Spleen (tissue), 11 donors: Measurements from ENCODE around the gene ABTB2. TPM values are rescaled to one million over a fixed set of nuclear protein-coding genes. Genes with fewer than 3 reads are reported as not detected.

Source experiments
- DNase-seq: peaks from one replicate; pipeline ENCODE4 v3.0.0-alpha.2; 2020
- H3K27ac ChIP-seq, 8 donors: fragments of 200-600 bp; sonication (generic) in 7 of 8; 1 replicate in 4 of 8; 2 replicates in 4 of 8; pipeline versions ENCODE4 v1.5.0 to v1.8.0; 2016 to 2021; ENCODE audit warnings: inconsistent platforms in 4 of 8, mild to moderate bottlenecking in 4 of 8, moderate library complexity in 1 of 8
- H3K27me3 ChIP-seq, 7 donors: fragments of 200-600 bp; sonication (generic) in 6 of 7; replicated peaks in 1 of 7; 1 replicate in 4 of 7; 2 replicates in 3 of 7; pipeline versions ENCODE4 v1.5.0 to v1.8.0; 2016 to 2021; ENCODE audit warnings: inconsistent platforms in 3 of 7, mild to moderate bottlenecking in 1 of 7
- H3K36me3 ChIP-seq, 6 donors: fragments of 200-600 bp; sonication (generic) in 5 of 6; 1 replicate in 4 of 6; 2 replicates in 2 of 6; pipeline versions ENCODE4 v1.5.0 to v1.8.0; 2016 to 2021; ENCODE audit warnings: inconsistent platforms in 2 of 6
- H3K4me1 ChIP-seq, 6 donors: fragments of 200-600 bp; sonication (generic) in 5 of 6; 1 replicate in 3 of 6; 2 replicates in 3 of 6; pipeline versions ENCODE4 v1.5.0 to v1.8.0; 2016 to 2021; ENCODE audit warnings: inconsistent platforms in 3 of 6
- H3K4me3 ChIP-seq, 8 donors: fragments of 200-600 bp; sonication (generic) in 7 of 8; 1 replicate in 4 of 8; 2 replicates in 4 of 8; pipeline versions ENCODE4 v1.5.0 to v1.8.0; 2016 to 2021; ENCODE audit warnings: inconsistent platforms in 4 of 8, mild to moderate bottlenecking in 4 of 8, moderate library complexity in 2 of 8
- H3K9me3 ChIP-seq, 8 donors: fragments of 200-600 bp; sonication (generic) in 7 of 8; 1 replicate in 4 of 8; 2 replicates in 4 of 8; pipeline versions ENCODE4 v1.5.0 to v1.8.0; 2016 to 2021; ENCODE audit warnings: inconsistent platforms in 4 of 8
- CTCF ChIP-seq, 11 experiments: fragments of 200-600 bp in 7 of 11; fragments of 450-650 bp in 4 of 11; sonication (generic) in 4 of 11; IDR thresholded peaks in 8 of 11; conservative IDR thresholded peaks in 3 of 11; 1 replicate in 7 of 11; 2 replicates in 4 of 11; pipeline versions ENCODE4 v1.4.0 to v1.8.0; 2016 to 2021; ENCODE audit warnings: antibody characterized with exemption in 11 of 11, inconsistent platforms in 4 of 11, mild to moderate bottlenecking in 1 of 11
- POLR2A ChIP-seq, 3 donors: fragments of 450-650 bp; IDR thresholded peaks; one replicate each; pipeline ENCODE4 v1.5.1; 2017; ENCODE audit warnings: antibody characterized with exemption in 3 of 3, mild to moderate bottlenecking in 1 of 3
- POLR2AphosphoS5 ChIP-seq, 3 donors: sonication (generic); formaldehyde crosslinking; IDR thresholded peaks; one replicate each; pipeline ENCODE4 v1.5.1; 2017; ENCODE audit warnings: antibody characterized with exemption in 3 of 3
- WGBS, 5 donors: extraction: QIAGEN DNeasy Blood & Tissue Kit in 3 of 5; methylation state at CpG; one replicate each; pipeline versions ENCODE4 v1.1.5 to v1.1.7; 2013 to 2018; 5-methylcytosine and 5-hydroxymethylcytosine counted together
- intact Hi-C: fragments of 100-400 bp; cut with DNase I; formaldehyde crosslinking; loops from one replicate; pipeline ENCODE4 v1.15.0; 2023; ENCODE audit warnings: low total_unique reads
- polyA plus RNA-seq, 3 donors: library from polyadenylated mRNA; stranded (reverse); fragments of 200-250 nt; gene quantifications; one replicate each; pipeline ENCODE4 v1.2.1, GENCODE V29; 2013
- total RNA-seq, 7 donors: library from RNA; depleted of rRNA in 3 of 7; stranded (reverse); fragments of >200 nt in 3 of 7; fragmentation: NEBNext Ultra II Directional in 4 of 7; extraction: Animal tissue kit (Norgen Biotek cat#: 25700) in 4 of 7; gene quantifications; one replicate each; pipeline versions ENCODE4 v1.1.0 to v1.2.1, GENCODE V29; 2016 to 2021
- donor health status: healthy with polysubstance abuse.
- donor health status: DM: no; HTN: no; CAD: no; lungs with moderate emphysema.
- donor health status: DM: no; HTN: no; CAD: no.
- donor health status: Bipolar disorder and iron deficiency.
- donor health status: healthy.
- donor health status: DM: no; HTN: no; CAD: no.
- donor health status: DM: yes; HTN: yes; CAD: no.

The ABTB2 gene
- total and polyA plus RNA-seq, 10 donors, result 0.41 to 2.9 (median 1.7) TPM

GRCh38 chr11:34263441-34264091 lies 94.2 kb downstream of the ABTB2 start:
- H3K36me3 ChIP-seq, result no peaks in the 10 kb centered on the region
- peaks cover 0 to 18% (median 1%) of the 10 kb centered on the region in 6 donors for H3K4me1 ChIP-seq
- H3K27ac ChIP-seq, result no peak overlapping the region
- H3K27me3 ChIP-seq, result peaks cover 0 to 4% (median 0%) of the 10 kb centered on the region in 7 donors
- no peaks in the 10 kb centered on the region for H3K9me3 ChIP-seq
- TF ChIP-seq CTCF (IDR thresholded peaks at IDR 0.05 in 8 of 11, conservative IDR thresholded peaks at IDR 0.05 in 3 of 11) (no peak), POLR2AphosphoS5 (IDR thresholded peaks at IDR 0.05) (no peak), POLR2A (IDR thresholded peaks at IDR 0.05) (no peak)
- no peak overlapping the region for H3K4me3 ChIP-seq
- no peak for DNase-seq
- intact Hi-C loops, result no loop called here
- WGBS, 5 donors, result 86 to 93% (median 89%) methylated on average over 7 of the region's 7 CpGs

- intact Hi-C loops, result no loop called here
- no peak for TF ChIP-seq CTCF (IDR thresholded peaks at IDR 0.05 in 8 of 11, conservative IDR thresholded peaks at IDR 0.05 in 3 of 11)
- TF ChIP-seq POLR2AphosphoS5 (IDR thresholded peaks at IDR 0.05), result no peak
- TF ChIP-seq POLR2A (IDR thresholded peaks at IDR 0.05), result no peak
- H3K4me3 ChIP-seq, result no peak overlapping the region
- H3K27me3 ChIP-seq, result peaks cover 0 to 4% (median 0%) of the 10 kb centered on the region in 7 donors
- no peaks in the 10 kb centered on the region for H3K9me3 ChIP-seq
- no peaks in the 10 kb centered on the region for H3K36me3 ChIP-seq
- WGBS, 5 donors, result 85 to 94% (median 88%) methylated on average over 8 of the region's 8 CpGs
- DNase-seq, result no peak
- peaks cover 0 to 16% (median 1%) of the 10 kb centered on the region in 6 donors for H3K4me1 ChIP-seq
- H3K27ac ChIP-seq, result no peak overlapping the region
Observed at GRCh38 chr11:34262531-34263081, 95.2 kb downstream of the ABTB2 start.

GRCh38 chr11:34261820-34262219 lies 96.0 kb downstream of the ABTB2 start:
- H3K27ac ChIP-seq, result no peak overlapping the region
- intact Hi-C loops, result no loop called here
- 82 to 94% (median 92%) methylated on average over 1 of the region's 1 CpG for WGBS, 5 donors

More at GRCh38 chr11:34261820-34262219, 96.0 kb downstream of the ABTB2 start:
- H3K9me3 ChIP-seq, result no peaks in the 10 kb centered on the region
- no peak for DNase-seq
- H3K4me3 ChIP-seq, result no peak overlapping the region
- H3K36me3 ChIP-seq, result no peaks in the 10 kb centered on the region
- TF ChIP-seq POLR2A (IDR thresholded peaks at IDR 0.05) (no peak), CTCF (IDR thresholded peaks at IDR 0.05 in 8 of 11, conservative IDR thresholded peaks at IDR 0.05 in 3 of 11) (no peak), POLR2AphosphoS5 (IDR thresholded peaks at IDR 0.05) (no peak)
- peaks cover 0 to 3% (median 0%) of the 10 kb centered on the region in 7 donors for H3K27me3 ChIP-seq
- peaks cover 0 to 8% (median 0%) of the 10 kb centered on the region in 6 donors for H3K4me1 ChIP-seq
